ENCODE measurements around the gene KCNH4.
A peak's percentile ranks its signal among the peaks of the same experiment; 100 is the strongest.

Gene KCNH4

DNA sequence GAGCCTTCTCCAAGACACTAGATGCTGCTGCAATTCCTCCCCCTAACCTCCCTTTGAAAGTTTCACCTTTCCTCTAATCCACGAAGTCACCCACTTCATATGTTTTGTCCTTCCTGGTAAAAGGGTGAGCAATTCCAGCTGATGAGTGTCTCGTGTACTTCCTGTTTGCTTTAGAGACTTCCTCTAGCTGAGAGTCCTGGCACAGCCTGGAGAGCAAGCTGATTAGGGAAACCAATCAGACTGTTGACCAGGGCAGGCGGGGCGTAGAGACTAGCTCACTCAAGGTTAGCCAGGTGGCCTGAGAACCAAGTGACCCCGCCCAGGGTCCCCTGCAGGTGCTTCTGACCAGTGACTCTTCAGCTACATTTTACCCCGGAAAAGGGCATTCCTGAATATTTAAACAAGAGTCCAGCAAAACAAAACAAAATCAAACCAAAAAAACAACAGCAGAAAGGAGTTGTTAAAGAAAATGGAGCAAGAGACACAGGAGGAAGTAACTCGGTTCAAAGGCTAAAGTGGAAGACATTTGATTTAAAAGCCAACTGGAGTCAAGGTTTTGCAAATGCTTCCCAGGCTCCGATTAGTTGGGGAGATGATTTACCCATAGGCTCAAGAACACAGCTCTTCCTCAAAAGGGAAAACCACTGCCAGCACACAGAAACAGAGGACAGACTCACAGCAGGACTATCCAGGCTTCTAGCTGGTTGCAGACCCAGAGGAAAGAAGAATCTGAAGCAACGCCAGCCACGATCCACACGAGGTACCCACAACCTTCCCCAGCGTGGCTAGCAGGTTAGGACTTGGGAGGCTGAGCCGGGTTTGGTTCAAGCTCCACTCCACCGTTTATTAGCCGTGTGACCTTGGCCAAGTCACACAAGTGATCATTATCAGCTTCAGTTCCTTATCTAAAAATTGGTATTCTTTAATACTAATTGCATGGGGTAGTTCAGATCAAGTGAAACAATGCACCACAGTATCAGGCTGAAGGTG is 45.0 kb downstream of the KCNH4 start:
- POLR2A ChIA-PET: no interaction called here

DNA sequence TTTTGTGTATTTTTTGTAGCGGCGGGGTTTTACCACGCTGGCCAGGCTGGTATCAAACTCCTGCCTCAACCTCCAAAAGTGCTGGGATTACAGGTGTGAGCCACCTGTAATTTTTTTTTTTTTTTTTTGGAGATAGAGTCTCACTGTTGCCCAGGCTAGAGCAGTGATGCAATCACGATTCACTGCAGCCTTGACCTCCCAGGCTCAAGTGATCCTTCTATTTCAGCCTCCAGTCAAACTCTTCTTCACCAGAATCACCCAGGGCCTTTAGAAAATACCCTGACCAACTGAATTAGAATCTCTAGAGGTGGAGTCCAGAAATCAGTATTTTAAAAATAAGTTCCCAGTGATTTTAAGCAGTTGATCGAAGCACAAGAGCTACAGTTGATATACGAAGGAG is 45.8 kb downstream of the KCNH4 start:
- no peak overlapping the region for H3K4me3 ChIP-seq (ENCODE audit: low read depth, low read length)
- CTCF ChIA-PET: interaction anchor here (1.0 to 1.5 kb wide), 4 partner anchors 17 to 170 kb away, joined by 3 to 7 read pairs (median 4); no protein-coding TSS in a partner anchor
- POLR2A ChIA-PET: no interaction called here
- TF ChIP-seq, protein P1, sequence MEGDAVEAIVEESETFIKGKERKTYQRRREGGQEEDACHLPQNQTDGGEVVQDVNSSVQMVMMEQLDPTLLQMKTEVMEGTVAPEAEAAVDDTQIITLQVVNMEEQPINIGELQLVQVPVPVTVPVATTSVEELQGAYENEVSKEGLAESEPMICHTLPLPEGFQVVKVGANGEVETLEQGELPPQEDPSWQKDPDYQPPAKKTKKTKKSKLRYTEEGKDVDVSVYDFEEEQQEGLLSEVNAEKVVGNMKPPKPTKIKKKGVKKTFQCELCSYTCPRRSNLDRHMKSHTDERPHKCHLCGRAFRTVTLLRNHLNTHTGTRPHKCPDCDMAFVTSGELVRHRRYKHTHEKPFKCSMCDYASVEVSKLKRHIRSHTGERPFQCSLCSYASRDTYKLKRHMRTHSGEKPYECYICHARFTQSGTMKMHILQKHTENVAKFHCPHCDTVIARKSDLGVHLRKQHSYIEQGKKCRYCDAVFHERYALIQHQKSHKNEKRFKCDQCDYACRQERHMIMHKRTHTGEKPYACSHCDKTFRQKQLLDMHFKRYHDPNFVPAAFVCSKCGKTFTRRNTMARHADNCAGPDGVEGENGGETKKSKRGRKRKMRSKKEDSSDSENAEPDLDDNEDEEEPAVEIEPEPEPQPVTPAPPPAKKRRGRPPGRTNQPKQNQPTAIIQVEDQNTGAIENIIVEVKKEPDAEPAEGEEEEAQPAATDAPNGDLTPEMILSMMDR (IDR thresholded peaks at IDR 0.05; ENCODE audit: insufficient read depth, low read length, missing control alignments): no peak
- no peak for DNase-seq (ENCODE audit: low read depth, low spot score)

More for the DNA sequence above, 45.0 kb downstream of the KCNH4 start:
- no peak overlapping the region for H3K4me3 ChIP-seq (ENCODE audit: low read depth, low read length)
- TF ChIP-seq, protein P1 (IDR thresholded peaks at IDR 0.05; ENCODE audit: insufficient read depth, low read length, missing control alignments): no peak
- CTCF ChIA-PET: interaction anchor here (0.8 to 1.6 kb wide), 7 partner anchors 16 to 171 kb away, joined by 3 to 7 read pairs (median 3); partner anchors contain the start of gene GHDC
- no peak for DNase-seq (ENCODE audit: low read depth, low spot score)

DNA sequence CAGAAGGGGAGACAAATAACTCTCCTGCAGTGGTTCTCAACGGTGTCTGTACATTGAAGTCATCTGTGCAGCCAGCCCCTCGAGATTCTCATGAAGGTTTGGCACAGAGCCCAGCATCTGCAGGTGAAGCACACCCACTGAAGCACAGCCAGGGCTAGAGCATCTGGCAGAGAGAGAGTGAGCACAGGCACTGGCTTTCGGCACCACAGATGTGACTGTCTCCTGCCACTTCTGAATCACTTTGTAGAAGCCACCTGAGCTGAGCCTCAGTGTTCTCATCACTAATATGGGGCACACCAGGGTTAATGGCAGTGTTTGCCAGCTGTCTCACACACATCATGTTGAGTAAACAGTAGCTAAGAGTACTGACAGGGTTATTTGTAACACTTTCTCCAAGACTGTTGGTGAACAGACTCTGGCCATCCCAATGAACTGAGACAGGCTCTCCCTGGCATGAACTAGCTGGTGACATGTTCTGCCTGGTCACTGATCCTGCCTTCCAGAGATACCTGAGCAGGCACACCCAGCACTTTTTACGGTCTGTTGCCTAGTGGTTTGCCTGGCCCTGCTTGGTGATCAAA is 47.4 kb downstream of the KCNH4 start:
- TF ChIP-seq, protein P1 (IDR thresholded peaks at IDR 0.05; ENCODE audit: insufficient read depth, low read length, missing control alignments): no peak
- ChIA-PET POLR2A (interaction anchor here (0.6 to 1.6 kb wide), 3 partner anchors 12 to 361 kb away, joined by 3 to 4 read pairs (median 3); partner anchors contain the start of gene KAT2A), CTCF (interaction anchor here (0.8 to 2.0 kb wide), 4 partner anchors 15 to 30 kb away, joined by 3 to 7 read pairs (median 6); no protein-coding TSS in a partner anchor)
- DNase-seq (ENCODE audit: low read depth, low spot score): no peak
- no peak overlapping the region for H3K4me3 ChIP-seq (ENCODE audit: low read depth, low read length)

- DNase-seq (ENCODE audit: low read depth, low spot score): peak; percentile 40
- POLR2A ChIA-PET: interaction anchor here (0.6 to 1.6 kb wide), 2 partner anchors 11 to 265 kb away, joined by 3 to 4 read pairs; partner anchors contain the start of gene KAT2A
- TF ChIP-seq, protein P1 (IDR thresholded peaks at IDR 0.05; ENCODE audit: insufficient read depth, low read length, missing control alignments): no peak
- CTCF ChIA-PET: interaction anchor here (2.0 kb wide), 1 partner anchor 14 kb away, joined by 7 read pairs; no protein-coding TSS in a partner anchor
- no peak overlapping the region for H3K4me3 ChIP-seq (ENCODE audit: low read depth, low read length)
Measured at GRCh38 chr17:42132941-42133340, 48.0 kb downstream of the KCNH4 start.

DNA sequence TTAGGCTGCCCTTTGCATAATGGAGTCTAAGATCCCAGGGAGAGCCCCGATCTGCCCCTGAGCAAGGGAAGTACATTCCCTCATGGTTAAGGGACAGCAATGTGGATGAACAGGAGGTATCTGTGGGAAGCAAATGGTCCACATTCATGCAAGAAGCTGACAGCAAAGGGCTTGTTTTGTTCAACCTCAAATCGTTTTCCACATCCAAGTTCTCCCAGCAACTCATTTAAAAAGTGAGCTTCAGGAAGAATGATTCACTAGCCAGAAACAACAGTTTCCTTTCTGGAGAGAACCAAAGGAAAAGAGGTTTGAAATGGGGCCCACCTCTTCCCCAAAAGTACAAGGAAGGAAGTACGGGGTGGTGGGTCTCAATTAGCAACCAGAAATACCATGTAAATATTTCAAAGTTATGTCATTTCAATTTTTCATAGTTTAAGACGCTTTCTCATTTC is 48.9 kb downstream of the KCNH4 start:
- POLR2A ChIA-PET: interaction anchor here (0.6 kb wide), 1 partner anchor 237 kb away, joined by 3 read pairs; no protein-coding TSS in a partner anchor
- CTCF ChIA-PET: interaction anchor here (0.6 to 2.0 kb wide), 5 partner anchors 14 to 169 kb away, joined by 3 to 7 read pairs (median 3); no protein-coding TSS in a partner anchor
- TF ChIP-seq, protein P1 (IDR thresholded peaks at IDR 0.05; ENCODE audit: insufficient read depth, low read length, missing control alignments): no peak
- DNase-seq (ENCODE audit: low read depth, low spot score): no peak
- no peak overlapping the region for H3K4me3 ChIP-seq (ENCODE audit: low read depth, low read length)
